Mucosa of descending colon (tissue), 3 donors: Measurements from ENCODE around the gene NTN4. TPM values are rescaled to one million over a fixed set of nuclear protein-coding genes. Genes with fewer than 3 reads are reported as not detected.
A peak's percentile ranks its signal among the peaks of the same experiment; 100 is the strongest.

Experiments used
- ATAC-seq: fragments of 200-7000 bp; cut with Tn5 transposase; one replicate; pipeline ENCODE4 v1.9.1; 2020; ENCODE audit warnings: mild to moderate bottlenecking, moderate library complexity
- DNase-seq, 3 donors: peaks; one replicate each; pipeline ENCODE4 v3.0.0-alpha.2; 2020
- H3K36me3 ChIP-seq: fragments of 200-600 bp; one replicate; pipeline ENCODE4 v1.8.0; 2021; ENCODE audit warnings: low read depth, mild to moderate bottlenecking
- H3K4me1 ChIP-seq: fragments of 200-600 bp; one replicate; pipeline ENCODE4 v1.8.0; 2021; ENCODE audit warnings: low read depth, mild to moderate bottlenecking
- H3K4me3 ChIP-seq: fragments of 200-600 bp; one replicate; pipeline ENCODE4 v1.8.0; 2021; ENCODE audit warnings: mild to moderate bottlenecking
- H3K9me3 ChIP-seq: fragments of 200-600 bp; one replicate; pipeline ENCODE4 v1.8.0; 2021; ENCODE audit warnings: mild to moderate bottlenecking
- intact Hi-C, 2 donors: fragments of 100-400 bp; cut with DNase I in 1 of 2; cut with micrococcal nuclease in 1 of 2; formaldehyde crosslinking; loops; one replicate each; pipeline versions ENCODE4 v1.11.0 to v1.11.1; 2022; cut with DNase I, micrococcal nuclease
- total RNA-seq, 3 donors: library from RNA; stranded (reverse); fragmentation: NEBNext Ultra II Directional in 2 of 3; extraction: Animal tissue kit (Norgen Biotek cat#: 25700) in 2 of 3; gene quantifications; one replicate each; pipeline versions ENCODE4 v1.2.1 to v1.2.4, GENCODE V29; 2021 to 2023
- TF ChIP-seq, protein P1 (sequence below): fragments of 200-600 bp; IDR thresholded peaks from one replicate; pipeline ENCODE4 v1.8.0; 2022; ENCODE audit warnings: antibody characterized with exemption, mild to moderate bottlenecking
- donor health status: DM: no; HTN: no; CAD: no; lungs with moderate emphysema.
- donor health status: DM: no; HTN: no; CAD: no.
- donor health status: DM: no; HTN: yes; CAD: no.

Gene NTN4
- total RNA-seq, 3 donors from 2014 or later = 15.9 to 34.7 (median 19.8) TPM

DNA sequence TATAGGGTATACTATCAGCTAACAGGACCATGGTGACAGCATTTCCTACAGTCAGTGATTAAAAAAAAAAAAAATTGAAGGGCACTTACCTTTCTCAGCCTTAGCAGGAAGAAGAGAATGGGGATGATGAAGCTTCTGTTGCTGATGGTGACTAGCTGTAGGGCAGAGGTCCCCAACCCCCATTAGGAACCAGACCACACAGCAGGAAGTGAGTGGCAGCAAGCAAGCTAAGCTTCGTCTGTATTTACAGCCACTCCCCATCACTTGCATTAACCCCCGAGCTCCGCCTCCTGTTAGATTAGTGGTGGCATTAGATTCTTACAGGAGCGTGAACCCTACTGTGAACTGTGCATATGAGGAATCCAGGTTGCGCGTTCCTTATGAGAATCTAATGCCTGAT lies 148.0 kb downstream of the NTN4 start:
- H3K9me3 ChIP-seq = no peaks in the 10 kb centered on the region
- ATAC-seq (peak; percentile 51), DNase-seq (no peak)
- H3K4me1 ChIP-seq = peaks cover 6% of the 10 kb centered on the region
- H3K4me3 ChIP-seq = no peak overlapping the region
- TF ChIP-seq, protein P1, sequence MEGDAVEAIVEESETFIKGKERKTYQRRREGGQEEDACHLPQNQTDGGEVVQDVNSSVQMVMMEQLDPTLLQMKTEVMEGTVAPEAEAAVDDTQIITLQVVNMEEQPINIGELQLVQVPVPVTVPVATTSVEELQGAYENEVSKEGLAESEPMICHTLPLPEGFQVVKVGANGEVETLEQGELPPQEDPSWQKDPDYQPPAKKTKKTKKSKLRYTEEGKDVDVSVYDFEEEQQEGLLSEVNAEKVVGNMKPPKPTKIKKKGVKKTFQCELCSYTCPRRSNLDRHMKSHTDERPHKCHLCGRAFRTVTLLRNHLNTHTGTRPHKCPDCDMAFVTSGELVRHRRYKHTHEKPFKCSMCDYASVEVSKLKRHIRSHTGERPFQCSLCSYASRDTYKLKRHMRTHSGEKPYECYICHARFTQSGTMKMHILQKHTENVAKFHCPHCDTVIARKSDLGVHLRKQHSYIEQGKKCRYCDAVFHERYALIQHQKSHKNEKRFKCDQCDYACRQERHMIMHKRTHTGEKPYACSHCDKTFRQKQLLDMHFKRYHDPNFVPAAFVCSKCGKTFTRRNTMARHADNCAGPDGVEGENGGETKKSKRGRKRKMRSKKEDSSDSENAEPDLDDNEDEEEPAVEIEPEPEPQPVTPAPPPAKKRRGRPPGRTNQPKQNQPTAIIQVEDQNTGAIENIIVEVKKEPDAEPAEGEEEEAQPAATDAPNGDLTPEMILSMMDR = no peak
- intact Hi-C loops = no loop called here
- H3K36me3 ChIP-seq = no peaks in the 10 kb centered on the region

DNA sequence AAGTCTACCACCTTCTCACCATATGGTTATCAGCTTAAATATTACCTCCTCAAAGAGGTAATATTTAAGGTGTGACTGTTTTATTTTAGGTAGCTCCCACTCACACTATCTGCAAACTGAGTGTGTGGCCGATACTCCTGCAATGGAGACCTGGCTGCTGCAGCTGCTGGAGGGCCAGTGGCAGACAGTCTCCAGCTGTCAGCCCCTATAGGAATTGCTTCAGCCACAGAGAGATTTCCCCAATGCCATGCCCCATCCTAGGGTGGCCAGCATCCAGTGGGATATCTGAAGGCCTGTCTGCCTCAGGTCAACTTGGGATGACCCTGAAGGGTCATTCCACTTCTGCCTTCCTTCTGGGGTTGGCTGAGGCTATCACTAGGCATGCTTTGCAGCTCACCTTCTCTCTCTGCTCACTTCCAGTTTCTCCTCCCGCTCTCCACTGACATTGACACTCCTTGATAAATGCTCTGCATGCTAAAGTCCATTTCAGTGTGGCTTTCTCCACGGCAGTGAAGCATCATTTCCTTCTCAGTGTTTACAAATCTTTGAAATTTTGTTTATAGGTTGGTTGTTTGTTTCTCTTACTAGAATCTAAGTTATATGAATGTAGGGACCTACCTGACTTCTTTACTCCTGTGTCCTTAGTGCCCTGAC lies 149.1 kb downstream of the NTN4 start:
- Histone ChIP-seq H3K9me3 (no peaks in the 10 kb centered on the region), H3K4me3 (no peak overlapping the region), H3K36me3 (no peaks in the 10 kb centered on the region), H3K4me1 (peaks cover 6% of the 10 kb centered on the region)
- intact Hi-C loops = no loop called here
- TF ChIP-seq, protein P1 = no peak
- DNase-seq (no peak), ATAC-seq (peak; percentile 70)

DNA sequence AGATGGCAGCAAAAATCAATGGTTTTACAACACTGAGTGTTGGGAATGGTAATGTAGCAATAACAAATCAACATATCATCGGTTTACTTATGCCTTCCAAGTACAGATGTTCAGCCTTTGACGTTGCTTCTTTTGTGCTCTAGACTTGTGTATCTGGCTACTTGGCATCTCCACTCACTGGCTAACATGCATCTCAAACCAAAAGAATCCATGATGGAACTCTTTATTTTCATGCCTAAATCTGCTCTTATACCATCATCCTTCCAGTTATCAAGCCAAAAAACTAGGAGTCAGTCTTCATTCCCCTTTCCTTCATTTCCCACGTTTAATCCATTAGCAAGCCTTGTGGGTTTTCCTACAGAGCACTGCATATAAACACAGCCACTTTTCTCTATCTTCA lies 150.0 kb downstream of the NTN4 start:
- ATAC-seq = no peak
- Histone ChIP-seq H3K36me3 (no peaks in the 10 kb centered on the region), H3K4me3 (no peak overlapping the region), H3K9me3 (no peaks in the 10 kb centered on the region), H3K4me1 (peaks cover 8% of the 10 kb centered on the region)
- intact Hi-C loops = no loop called here
- TF ChIP-seq, protein P1 = no peak
- no peak for DNase-seq

DNA sequence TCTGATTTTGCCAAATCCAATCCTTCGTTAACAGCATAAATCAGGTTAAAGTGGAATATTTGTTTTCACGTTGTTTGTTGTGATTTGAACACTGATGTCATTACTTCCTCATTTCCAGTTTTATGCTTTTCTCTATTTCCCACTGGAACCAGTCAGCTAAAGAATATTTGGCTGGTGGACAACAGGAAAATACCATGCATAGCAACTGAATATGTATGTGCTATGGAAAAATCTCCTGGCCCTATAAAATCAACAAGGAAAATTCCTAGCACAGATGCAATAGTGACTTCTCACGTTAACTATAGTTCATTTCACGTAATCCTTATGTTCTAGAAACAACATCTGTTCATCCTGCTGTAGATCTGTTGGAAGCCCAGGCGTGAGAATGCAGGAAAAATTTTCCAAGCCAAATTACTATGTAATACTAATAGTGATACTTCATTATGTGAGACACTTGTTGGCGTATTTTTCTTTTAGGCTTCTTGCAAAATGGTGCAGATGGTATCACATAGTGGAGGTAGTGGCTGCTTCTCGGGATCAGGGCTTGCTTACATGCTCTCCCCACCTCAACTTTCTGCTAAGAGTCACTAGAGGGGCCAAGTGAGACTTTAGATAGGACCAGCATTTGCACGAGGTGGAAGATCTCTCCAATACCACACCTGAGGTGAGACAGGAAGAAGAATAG lies 153.0 kb downstream of the NTN4 start:
- no peak for DNase-seq
- Histone ChIP-seq H3K4me3 (no peak overlapping the region), H3K4me1 (peaks cover 35% of the 10 kb centered on the region), H3K9me3 (no peaks in the 10 kb centered on the region), H3K36me3 (no peaks in the 10 kb centered on the region)
- TF ChIP-seq, protein P1 = no peak
- ATAC-seq = no peak
- intact Hi-C loops = no loop called here

DNA sequence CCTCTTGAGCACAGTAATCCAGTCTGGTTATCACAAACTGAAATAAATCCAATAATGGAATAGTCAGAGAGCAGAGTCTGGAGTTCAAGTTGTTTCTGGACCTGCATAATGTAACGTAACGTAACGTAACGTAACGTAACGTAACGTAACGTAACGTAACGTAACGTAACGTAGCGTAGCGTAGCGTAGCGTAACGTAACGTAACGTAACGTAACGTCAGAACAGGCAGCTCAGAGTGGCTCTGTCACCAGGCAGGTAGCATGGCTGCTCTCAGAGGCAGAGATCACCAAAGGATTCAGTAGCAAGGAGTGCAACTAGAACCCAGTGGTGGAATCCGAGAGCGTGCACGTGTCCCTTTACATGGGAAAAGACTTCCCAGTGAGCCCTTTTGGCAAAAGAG lies 153.6 kb downstream of the NTN4 start:
- no peaks in the 10 kb centered on the region for H3K9me3 ChIP-seq
- H3K4me3 ChIP-seq = no peak overlapping the region
- peaks cover 32% of the 10 kb centered on the region for H3K4me1 ChIP-seq
- TF ChIP-seq, protein P1 = no peak
- H3K36me3 ChIP-seq = no peaks in the 10 kb centered on the region
- DNase-seq (no peak), ATAC-seq (no peak)
- intact Hi-C loops = no loop called here
